Measurements from ENCODE around the gene CPNE4.

The CPNE4 gene

DNA sequence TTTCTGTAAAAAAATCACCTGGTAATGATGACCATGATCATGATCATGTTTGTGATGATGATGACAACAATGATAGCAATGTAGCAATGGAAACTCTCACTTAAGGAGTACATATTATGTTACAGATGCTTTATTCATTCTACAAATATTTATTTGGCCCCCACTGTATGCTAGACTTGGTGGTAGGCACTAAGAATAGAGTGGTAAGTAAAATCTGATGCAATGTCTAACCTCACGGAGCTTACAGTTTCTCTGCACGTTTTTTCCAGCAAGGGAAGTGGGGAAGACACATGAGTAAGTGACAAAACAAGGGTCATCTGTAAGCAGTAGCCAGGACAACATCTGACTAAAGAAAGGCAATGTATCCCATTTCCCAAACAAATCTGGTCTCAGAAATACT lies 332.7 kb downstream of the CPNE4 start:
- TF ChIP-seq, protein P1, sequence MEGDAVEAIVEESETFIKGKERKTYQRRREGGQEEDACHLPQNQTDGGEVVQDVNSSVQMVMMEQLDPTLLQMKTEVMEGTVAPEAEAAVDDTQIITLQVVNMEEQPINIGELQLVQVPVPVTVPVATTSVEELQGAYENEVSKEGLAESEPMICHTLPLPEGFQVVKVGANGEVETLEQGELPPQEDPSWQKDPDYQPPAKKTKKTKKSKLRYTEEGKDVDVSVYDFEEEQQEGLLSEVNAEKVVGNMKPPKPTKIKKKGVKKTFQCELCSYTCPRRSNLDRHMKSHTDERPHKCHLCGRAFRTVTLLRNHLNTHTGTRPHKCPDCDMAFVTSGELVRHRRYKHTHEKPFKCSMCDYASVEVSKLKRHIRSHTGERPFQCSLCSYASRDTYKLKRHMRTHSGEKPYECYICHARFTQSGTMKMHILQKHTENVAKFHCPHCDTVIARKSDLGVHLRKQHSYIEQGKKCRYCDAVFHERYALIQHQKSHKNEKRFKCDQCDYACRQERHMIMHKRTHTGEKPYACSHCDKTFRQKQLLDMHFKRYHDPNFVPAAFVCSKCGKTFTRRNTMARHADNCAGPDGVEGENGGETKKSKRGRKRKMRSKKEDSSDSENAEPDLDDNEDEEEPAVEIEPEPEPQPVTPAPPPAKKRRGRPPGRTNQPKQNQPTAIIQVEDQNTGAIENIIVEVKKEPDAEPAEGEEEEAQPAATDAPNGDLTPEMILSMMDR (IDR thresholded peaks at IDR 0.05; ENCODE audit: borderline replicate concordance, insufficient read depth, low read depth, low read length): no peak
- H3K4me3 ChIP-seq (ENCODE audit: low read depth, low read length): no peak overlapping the region

DNA sequence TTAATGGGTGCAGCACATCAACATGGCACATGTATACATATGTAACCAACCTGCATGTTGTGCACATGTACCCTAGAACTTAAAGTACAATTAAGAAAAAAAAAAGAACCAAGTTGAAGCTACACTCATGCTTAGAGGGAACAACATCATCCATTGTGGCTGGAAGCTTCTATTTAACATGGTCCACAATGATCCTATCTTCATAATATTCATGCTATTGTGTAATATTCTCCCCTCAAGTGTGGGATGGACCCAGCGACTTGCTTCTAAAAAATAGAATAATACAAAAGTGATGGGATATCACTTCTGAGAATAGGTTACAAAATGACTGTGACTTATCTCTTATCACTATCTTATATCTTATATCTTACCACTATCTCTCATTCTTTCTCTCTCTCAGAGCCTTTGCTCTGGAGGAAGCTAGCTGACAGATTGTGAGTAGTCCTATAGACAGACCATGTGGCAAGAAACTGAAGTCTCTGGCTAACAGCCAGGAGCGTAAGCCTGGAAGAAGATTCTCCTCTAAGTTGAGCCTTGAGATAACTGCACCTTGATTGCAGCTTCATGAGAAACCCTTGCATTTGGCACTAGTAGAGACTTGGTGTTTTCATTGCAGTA lies 333.6 kb downstream of the CPNE4 start:
- H3K4me3 ChIP-seq (ENCODE audit: low read depth, low read length): no peak overlapping the region
- TF ChIP-seq, protein P1 (IDR thresholded peaks at IDR 0.05; ENCODE audit: borderline replicate concordance, insufficient read depth, low read depth, low read length): no peak

DNA sequence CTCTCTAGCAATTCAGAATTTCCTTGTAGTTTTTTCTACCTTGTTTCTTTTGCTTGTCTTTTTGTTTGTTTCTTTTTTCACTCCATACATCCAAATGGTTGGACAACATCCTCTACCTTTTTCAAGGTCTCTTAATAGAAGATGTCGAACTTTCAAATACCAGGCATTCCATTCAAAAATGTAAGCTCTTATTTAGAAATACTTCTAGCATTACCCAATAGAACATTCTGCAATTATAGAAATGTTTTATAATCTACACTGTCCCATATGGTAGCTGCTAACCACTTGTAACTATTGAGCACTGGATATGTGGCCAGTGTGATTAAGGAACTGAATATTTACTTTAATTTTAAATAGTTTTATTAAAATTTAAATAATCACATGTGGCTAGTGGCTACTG lies 335.8 kb downstream of the CPNE4 start:
- TF ChIP-seq, protein P1 (IDR thresholded peaks at IDR 0.05; ENCODE audit: borderline replicate concordance, insufficient read depth, low read depth, low read length): no peak
- H3K4me3 ChIP-seq (ENCODE audit: low read depth, low read length): no peak overlapping the region

DNA sequence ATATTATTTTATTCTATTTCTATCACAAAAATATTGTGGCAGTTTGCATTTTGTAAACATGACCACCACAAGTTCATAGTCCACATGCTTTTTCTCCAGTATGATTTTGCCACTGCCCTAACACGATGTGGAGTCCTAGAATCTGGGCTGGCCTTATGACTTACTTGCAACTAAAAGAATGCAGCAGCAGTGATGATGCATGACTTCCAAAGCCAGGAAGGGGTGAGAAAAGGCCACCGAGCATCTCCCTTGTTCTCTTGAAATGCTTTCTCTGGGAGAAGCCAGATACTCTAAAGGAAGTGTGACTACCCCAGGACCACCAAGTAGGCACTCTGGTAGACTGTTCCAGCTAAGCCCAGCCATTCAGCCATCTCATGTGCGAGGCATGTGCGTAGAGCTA lies 340.4 kb downstream of the CPNE4 start:
- H3K4me3 ChIP-seq (ENCODE audit: low read depth, low read length): no peak overlapping the region
- TF ChIP-seq, protein P1 (IDR thresholded peaks at IDR 0.05; ENCODE audit: borderline replicate concordance, insufficient read depth, low read depth, low read length): no peak

DNA sequence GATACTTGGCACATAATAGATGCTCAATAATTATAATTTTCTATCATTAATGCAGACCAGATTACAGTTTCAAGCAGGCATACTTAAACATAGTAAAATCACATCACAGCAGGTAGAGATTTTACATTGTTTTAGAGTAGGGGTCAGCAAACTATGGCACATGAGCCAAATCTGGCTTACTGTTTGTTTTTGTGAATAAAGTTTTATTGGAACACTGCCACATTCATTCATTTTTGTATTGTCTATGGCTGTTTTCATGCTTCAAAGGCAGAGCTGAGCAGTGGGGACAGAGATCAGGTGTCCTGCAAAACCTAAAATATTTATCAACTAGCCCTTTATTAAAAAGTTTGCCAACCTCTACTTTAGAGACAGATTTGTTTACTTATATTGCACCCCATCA lies 342.5 kb downstream of the CPNE4 start:
- no peak overlapping the region for H3K4me3 ChIP-seq (ENCODE audit: low read depth, low read length)
- TF ChIP-seq, protein P1 (IDR thresholded peaks at IDR 0.05; ENCODE audit: borderline replicate concordance, insufficient read depth, low read depth, low read length): no peak

DNA sequence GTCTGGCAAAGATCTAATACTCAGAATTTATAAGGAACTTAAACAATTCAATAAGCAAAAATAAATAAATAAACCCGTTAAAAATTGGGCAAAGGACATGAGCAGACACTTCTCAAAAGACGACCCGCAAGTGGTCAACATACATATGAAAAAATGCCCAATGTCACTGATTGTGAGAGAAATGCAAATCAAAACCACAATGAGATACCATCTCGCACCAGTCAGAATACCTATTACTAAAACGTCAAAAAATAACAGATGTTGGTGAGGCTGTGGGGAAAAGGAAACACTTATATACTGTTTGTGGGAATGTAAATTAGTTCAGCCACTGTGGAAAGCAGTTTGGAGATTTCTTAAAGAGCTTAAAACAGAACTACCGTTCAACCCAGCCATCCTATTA lies 344.0 kb downstream of the CPNE4 start:
- no peak overlapping the region for H3K4me3 ChIP-seq (ENCODE audit: low read depth, low read length)
- TF ChIP-seq, protein P1 (IDR thresholded peaks at IDR 0.05; ENCODE audit: borderline replicate concordance, insufficient read depth, low read depth, low read length): no peak

DNA sequence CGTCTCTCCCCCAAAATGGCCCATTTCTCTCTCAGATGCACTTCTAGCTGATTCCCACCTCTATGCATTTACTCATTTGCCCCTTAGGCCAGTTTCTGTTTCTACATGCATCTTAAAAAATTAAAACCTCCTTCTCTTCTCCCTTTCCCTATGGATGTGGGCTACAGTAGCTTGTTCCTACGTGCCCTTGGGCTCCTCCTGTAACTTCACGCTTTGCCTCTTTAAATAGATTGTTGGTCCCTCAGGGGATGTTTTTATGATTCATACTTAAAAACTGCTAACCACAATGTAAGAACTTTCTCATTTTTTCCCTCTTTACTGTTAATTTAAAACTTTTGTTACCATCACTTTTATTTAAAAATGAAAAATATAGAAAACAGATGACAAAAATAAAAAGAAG lies 346.4 kb downstream of the CPNE4 start:
- TF ChIP-seq, protein P1 (IDR thresholded peaks at IDR 0.05; ENCODE audit: borderline replicate concordance, insufficient read depth, low read depth, low read length): no peak
- H3K4me3 ChIP-seq (ENCODE audit: low read depth, low read length): no peak overlapping the region
